Vagina (tissue), 2 donors: ENCODE results near the gene AGMAT. TPM values are rescaled to one million over a fixed set of nuclear protein-coding genes. Genes with fewer than 3 reads are reported as not detected.

Source experiments
- DNase-seq, 2 donors: peaks; one replicate each; pipeline ENCODE4 v3.0.0-alpha.2; 2017; ENCODE audit errors: extremely low spot score in 2 of 2
- H3K27ac ChIP-seq: fragments of 200-600 bp; sonication (generic); one replicate; pipeline ENCODE4 v1.5.1; 2019
- H3K27me3 ChIP-seq: fragments of 200-600 bp; sonication (generic); one replicate; pipeline ENCODE4 v1.5.1; 2019
- H3K36me3 ChIP-seq, 2 donors: fragments of 200-600 bp; sonication (generic); one replicate each; pipeline ENCODE4 v1.5.1; 2017 to 2019
- H3K4me1 ChIP-seq: fragments of 200-600 bp; sonication (generic); one replicate; pipeline ENCODE4 v1.5.1; 2019
- H3K4me3 ChIP-seq, 2 donors: fragments of 200-600 bp; sonication (generic); 1 replicate in 1 of 2; 2 replicates in 1 of 2; pipeline ENCODE4 v1.5.1; 2016 to 2019
- H3K9me3 ChIP-seq: fragments of 200-600 bp; sonication (generic); one replicate; pipeline ENCODE4 v1.5.1; 2019
- POLR2A ChIP-seq, 2 donors: fragments of 450-650 bp; IDR thresholded peaks; one replicate each; pipeline ENCODE4 v1.6.1; 2017; ENCODE audit warnings: antibody characterized with exemption in 2 of 2, mild to moderate bottlenecking in 2 of 2, moderate library complexity in 2 of 2
- POLR2AphosphoS5 ChIP-seq, 2 donors: sonication (generic); formaldehyde crosslinking; IDR thresholded peaks; one replicate each; pipeline ENCODE4 v1.9.0; 2017; ENCODE audit warnings: antibody characterized with exemption in 2 of 2, mild to moderate bottlenecking in 2 of 2, low read depth in 1 of 2; ENCODE audit not compliant: insufficient read depth in 1 of 2
- intact Hi-C: fragments of 100-400 bp; cut with DNase I; formaldehyde crosslinking; loops from one replicate; pipeline ENCODE4 v1.15.1; 2023
- total RNA-seq: library from RNA; depleted of rRNA; stranded (reverse); fragments of >200 nt; gene quantifications from one replicate; pipeline ENCODE4 v1.2.3, GENCODE V29; 2016
- TF ChIP-seq, protein P1 (sequence below), 3 experiments: fragments of 450-650 bp in 2 of 3; fragments of 200-600 bp in 1 of 3; sonication (generic) in 1 of 3; IDR thresholded peaks; one replicate each; pipeline ENCODE4 v1.5.1; 2017 to 2019; ENCODE audit warnings: antibody characterized with exemption in 3 of 3, mild to moderate bottlenecking in 2 of 3, moderate library complexity in 2 of 3

Gene AGMAT, protein sequence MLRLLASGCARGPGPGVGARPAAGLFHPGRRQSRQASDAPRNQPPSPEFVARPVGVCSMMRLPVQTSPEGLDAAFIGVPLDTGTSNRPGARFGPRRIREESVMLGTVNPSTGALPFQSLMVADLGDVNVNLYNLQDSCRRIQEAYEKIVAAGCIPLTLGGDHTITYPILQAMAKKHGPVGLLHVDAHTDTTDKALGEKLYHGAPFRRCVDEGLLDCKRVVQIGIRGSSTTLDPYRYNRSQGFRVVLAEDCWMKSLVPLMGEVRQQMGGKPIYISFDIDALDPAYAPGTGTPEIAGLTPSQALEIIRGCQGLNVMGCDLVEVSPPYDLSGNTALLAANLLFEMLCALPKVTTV
- 1.5 TPM for total RNA-seq

DNA sequence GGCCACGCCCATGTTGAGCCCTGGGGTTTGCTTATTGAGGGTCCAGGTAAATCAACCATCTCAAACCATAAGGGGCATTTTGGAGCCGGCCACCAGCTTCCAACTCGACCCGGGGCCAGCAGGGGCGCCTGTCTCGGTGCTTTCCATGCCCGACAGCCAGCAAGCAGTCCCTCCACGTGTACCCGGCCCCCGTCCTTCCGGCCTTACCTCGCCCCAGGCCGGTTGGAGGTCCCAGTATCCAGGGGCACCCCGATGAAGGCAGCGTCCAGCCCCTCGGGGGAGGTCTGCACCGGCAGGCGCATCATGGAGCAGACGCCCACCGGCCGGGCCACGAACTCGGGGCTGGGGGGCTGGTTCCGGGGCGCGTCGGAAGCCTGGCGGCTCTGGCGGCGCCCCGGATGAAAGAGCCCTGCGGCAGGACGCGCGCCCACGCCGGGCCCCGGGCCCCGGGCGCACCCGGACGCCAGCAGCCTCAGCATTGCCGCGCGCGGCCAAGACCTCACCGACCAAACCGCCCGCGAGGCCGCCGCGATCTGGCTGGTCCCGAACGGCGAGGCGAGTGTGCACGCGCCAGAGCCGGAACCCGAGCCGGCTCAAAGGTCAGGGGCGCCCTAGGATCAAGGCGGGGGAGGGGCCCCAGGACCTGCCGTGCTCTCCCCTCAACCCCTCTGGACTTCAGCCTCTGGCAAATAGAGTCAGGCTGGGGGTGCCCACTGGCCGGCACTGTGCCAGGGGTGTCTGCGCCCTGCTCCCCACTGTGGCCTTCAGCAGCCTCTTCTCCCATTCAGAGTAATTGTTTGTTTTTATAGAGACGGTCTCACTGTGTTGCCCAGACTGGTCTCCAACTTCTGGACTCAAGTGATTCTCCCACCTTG lies at the start of gene AGMAT:
Gene AGMAT, minus strand, starts transcription at position 563 of the 875 bp plus-strand sequence. Its CDS starts 84 bp downstream, at position 479.
- Histone ChIP-seq H3K36me3 (no peaks in the 10 kb centered on the region), H3K27me3 (no peaks in the 10 kb centered on the region), H3K27ac (no peak within 1 kb of the TSS), H3K4me1 (peaks cover 12% of the 10 kb centered on the region), H3K9me3 (no peaks in the 10 kb centered on the region), H3K4me3 (peak within 1 kb of the TSS; percentile 41 to 47)
- TF ChIP-seq, protein P1, sequence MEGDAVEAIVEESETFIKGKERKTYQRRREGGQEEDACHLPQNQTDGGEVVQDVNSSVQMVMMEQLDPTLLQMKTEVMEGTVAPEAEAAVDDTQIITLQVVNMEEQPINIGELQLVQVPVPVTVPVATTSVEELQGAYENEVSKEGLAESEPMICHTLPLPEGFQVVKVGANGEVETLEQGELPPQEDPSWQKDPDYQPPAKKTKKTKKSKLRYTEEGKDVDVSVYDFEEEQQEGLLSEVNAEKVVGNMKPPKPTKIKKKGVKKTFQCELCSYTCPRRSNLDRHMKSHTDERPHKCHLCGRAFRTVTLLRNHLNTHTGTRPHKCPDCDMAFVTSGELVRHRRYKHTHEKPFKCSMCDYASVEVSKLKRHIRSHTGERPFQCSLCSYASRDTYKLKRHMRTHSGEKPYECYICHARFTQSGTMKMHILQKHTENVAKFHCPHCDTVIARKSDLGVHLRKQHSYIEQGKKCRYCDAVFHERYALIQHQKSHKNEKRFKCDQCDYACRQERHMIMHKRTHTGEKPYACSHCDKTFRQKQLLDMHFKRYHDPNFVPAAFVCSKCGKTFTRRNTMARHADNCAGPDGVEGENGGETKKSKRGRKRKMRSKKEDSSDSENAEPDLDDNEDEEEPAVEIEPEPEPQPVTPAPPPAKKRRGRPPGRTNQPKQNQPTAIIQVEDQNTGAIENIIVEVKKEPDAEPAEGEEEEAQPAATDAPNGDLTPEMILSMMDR (IDR thresholded peaks at IDR 0.05), result peak in 1 of 3 experiments; percentile 10
- TF ChIP-seq POLR2A (IDR thresholded peaks at IDR 0.05), result no peak
- DNase-seq, result no peak
- intact Hi-C loops, result no loop called here

DNA sequence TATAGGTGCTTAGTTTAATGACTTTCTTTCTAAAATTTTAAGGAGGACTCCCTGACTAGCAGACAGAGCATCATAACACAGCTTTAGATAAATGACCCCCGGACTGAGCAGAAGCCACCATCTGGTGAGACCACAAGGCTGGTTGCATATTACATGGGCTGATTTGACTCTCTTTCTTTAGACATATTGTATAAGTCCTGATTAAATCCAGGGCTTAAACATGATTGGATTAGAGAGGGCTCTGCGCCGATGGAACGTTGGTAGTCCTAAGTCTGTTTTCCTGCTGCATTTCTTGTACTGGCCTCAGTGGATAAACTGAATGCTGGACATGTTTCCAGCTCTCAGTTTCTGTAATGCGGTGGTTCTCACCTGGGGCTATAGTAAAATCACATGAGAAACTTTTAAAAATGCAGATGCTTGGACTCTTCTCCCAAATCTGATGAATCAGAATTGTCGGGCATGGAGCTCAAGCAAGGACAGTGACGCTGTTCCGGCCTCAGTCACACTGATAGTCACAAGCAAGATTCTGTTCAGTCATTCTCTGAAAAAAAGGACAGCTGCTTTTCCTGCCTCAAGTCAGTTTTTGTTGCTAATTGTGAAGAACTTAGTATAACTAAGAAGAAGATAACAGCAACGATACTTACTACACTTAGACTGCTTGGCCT lies 49.0 kb upstream of the AGMAT start:
- Histone ChIP-seq H3K4me1 (no peaks in the 10 kb centered on the region), H3K9me3 (no peaks in the 10 kb centered on the region), H3K27me3 (no peaks in the 10 kb centered on the region), H3K4me3 (no peak overlapping the region), H3K27ac (no peak overlapping the region), H3K36me3 (peaks cover 6 to 83% of the 10 kb centered on the region in 2 donors)
- no peak for DNase-seq
- no peak for TF ChIP-seq POLR2AphosphoS5 (IDR thresholded peaks at IDR 0.05; ENCODE audit: insufficient read depth in 1 of 2, low read depth in 1 of 2)
- TF ChIP-seq, protein P1 (IDR thresholded peaks at IDR 0.05), result no peak
- no peak for TF ChIP-seq POLR2A (IDR thresholded peaks at IDR 0.05)
- intact Hi-C loops, result no loop called here

DNA sequence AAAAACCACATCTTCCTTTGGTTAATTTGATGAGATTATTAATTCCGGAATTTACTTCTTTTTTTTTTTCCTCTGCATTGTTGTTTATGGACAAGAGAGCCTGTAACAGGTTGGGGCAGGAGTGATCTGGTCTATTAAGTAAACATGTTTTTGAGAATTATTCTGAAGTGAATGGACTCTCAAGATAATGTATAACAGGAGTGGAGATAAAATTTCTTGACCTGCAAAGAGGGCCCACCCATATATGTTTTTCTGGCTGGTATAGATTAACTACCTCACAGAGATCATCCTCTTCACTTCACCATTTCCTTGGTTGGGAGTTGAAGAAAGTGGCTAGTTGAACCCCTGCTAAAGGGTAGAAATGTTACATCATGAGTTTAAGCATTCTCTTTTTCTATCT lies 43.2 kb upstream of the AGMAT start:
- Histone ChIP-seq H3K4me3 (no peak overlapping the region), H3K27me3 (no peaks in the 10 kb centered on the region), H3K9me3 (no peaks in the 10 kb centered on the region), H3K4me1 (peaks cover 42% of the 10 kb centered on the region), H3K36me3 (peaks cover 0 to 32% of the 10 kb centered on the region in 2 donors), H3K27ac (peak overlapping the region; percentile 22)
- DNase-seq, result no peak
- intact Hi-C loops, result no loop called here
- TF ChIP-seq POLR2A (IDR thresholded peaks at IDR 0.05) (no peak), POLR2AphosphoS5 (IDR thresholded peaks at IDR 0.05; ENCODE audit: insufficient read depth in 1 of 2, low read depth in 1 of 2) (no peak)
- TF ChIP-seq, protein P1 (IDR thresholded peaks at IDR 0.05), result no peak

DNA sequence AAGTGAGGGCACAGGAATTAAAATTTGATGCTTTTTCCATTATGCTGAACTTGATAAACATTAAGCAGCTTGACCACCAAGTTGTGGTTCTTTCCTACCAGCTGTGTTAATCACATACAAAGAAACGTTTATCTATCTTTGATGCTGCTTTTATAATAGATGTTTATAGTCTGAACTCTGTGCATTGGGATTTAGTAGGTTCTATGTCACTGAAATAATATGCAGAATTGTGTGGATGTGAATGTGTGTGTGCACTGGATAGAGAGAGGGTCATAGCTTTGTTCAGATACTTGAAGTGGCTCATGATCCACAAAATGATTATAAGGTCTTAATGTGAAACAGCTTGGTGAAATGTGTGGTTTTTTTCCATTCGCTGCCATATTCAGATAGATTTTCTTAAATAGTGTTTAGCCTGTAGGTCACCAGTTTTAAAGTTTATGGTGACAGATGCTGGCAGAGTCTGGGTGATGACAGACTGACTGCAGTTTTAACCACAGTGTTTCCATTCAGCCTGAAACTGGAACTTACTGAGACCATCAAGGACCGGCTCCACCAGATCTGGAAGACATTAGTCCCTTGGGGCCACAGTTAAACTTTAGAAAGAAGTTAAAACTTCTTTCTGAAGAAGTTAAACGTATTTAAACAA lies 42.6 kb upstream of the AGMAT start:
- Histone ChIP-seq H3K4me1 (peaks cover 47% of the 10 kb centered on the region), H3K27me3 (no peaks in the 10 kb centered on the region)
- intact Hi-C loops, result no loop called here

More for the DNA sequence above, 42.6 kb upstream of the AGMAT start:
- H3K27ac ChIP-seq, result peak overlapping the region; percentile 22
- peaks cover 0 to 29% of the 10 kb centered on the region in 2 donors for H3K36me3 ChIP-seq
- TF ChIP-seq, protein P1 (IDR thresholded peaks at IDR 0.05), result no peak
- TF ChIP-seq POLR2AphosphoS5 (IDR thresholded peaks at IDR 0.05; ENCODE audit: insufficient read depth in 1 of 2, low read depth in 1 of 2), result no peak
- TF ChIP-seq POLR2A (IDR thresholded peaks at IDR 0.05), result no peak
- no peaks in the 10 kb centered on the region for H3K9me3 ChIP-seq
- no peak overlapping the region for H3K4me3 ChIP-seq
- no peak for DNase-seq
